Hindlimb muscle (tissue), 1 donor: ENCODE results near the gene OIP5. TPM values are rescaled to one million over a fixed set of nuclear protein-coding genes. Genes with fewer than 3 reads are reported as not detected.
"Not testable (repeated sequence)": the region's sequence is repeated elsewhere in the genome, so short reads cannot be mapped to it uniquely, and the experiment has no call there.

Experiments
- DNase-seq: peaks from one replicate; pipeline ENCODE4 v3.0.0-alpha.2; 2013
- polyA plus RNA-seq: library from polyadenylated mRNA; unstranded; fragments of 120-200 nt; gene quantifications from one replicate; pipeline ENCODE4 v1.2.1, GENCODE V29; 2013; ENCODE audit not compliant: insufficient read length

The OIP5 gene
- polyA plus RNA-seq, 1 donor: 3.4 TPM

- no peak for DNase-seq
These were observed 30.8 kb downstream of the OIP5 start for GRCh38 chr15:41301587-41301986.

GRCh38 chr15:41301139-41301538 lies 31.3 kb downstream of the OIP5 start:
- DNase-seq: not testable (repeated sequence)

GRCh38 chr15:41292521-41292920 lies 39.9 kb downstream of the OIP5 start:
- no peak for DNase-seq

- no peak for DNase-seq
These were observed 41.2 kb downstream of the OIP5 start for GRCh38 chr15:41291065-41291631.

- no peak for DNase-seq
These were observed 42.4 kb downstream of the OIP5 start for GRCh38 chr15:41289953-41290352.

- DNase-seq: no peak
These were observed 43.9 kb downstream of the OIP5 start for GRCh38 chr15:41288464-41288863.

- no peak for DNase-seq
These were observed 45.6 kb downstream of the OIP5 start for GRCh38 chr15:41286665-41287333.

- DNase-seq: no peak
These were observed 47.1 kb downstream of the OIP5 start for GRCh38 chr15:41285285-41285684.

GRCh38 chr15:41284427-41285177 lies 47.8 kb downstream of the OIP5 start:
- DNase-seq: no peak

- DNase-seq: peak; percentile 99
These were observed 48.6 kb downstream of the OIP5 start for GRCh38 chr15:41283653-41284426.

GRCh38 chr15:41282980-41283652 lies 49.3 kb downstream of the OIP5 start:
- DNase-seq: not testable (repeated sequence)

- not testable (repeated sequence) for DNase-seq
These were observed 50.0 kb downstream of the OIP5 start for GRCh38 chr15:41282436-41282835.

GRCh38 chr15:41281236-41281635 lies 51.2 kb downstream of the OIP5 start:
- DNase-seq: no peak

- no peak for DNase-seq
These were observed 52.7 kb downstream of the OIP5 start for GRCh38 chr15:41279535-41280283.

GRCh38 chr15:41278319-41278718 lies 54.1 kb downstream of the OIP5 start:
- no peak for DNase-seq

- DNase-seq: no peak
These were observed 55.6 kb downstream of the OIP5 start for GRCh38 chr15:41276831-41277230.

GRCh38 chr15:41269887-41270286 lies 62.5 kb downstream of the OIP5 start:
- DNase-seq: no peak

GRCh38 chr15:41263891-41264351 lies 68.5 kb downstream of the OIP5 start:
- DNase-seq: no peak

GRCh38 chr15:41262571-41262970 lies 69.8 kb downstream of the OIP5 start:
- DNase-seq: no peak

- not testable (repeated sequence) for DNase-seq
These were observed 71.5 kb downstream of the OIP5 start for GRCh38 chr15:41260924-41261323.

GRCh38 chr15:41259546-41260189 lies 72.7 kb downstream of the OIP5 start:
- DNase-seq: no peak
